NK-92 treated with Interleukin-12 subunit alpha and Interleukin-12 subunit beta, amount 100 ng/mL, for 24 hours (cell line): Measurements from ENCODE around the gene TTC34.
"Not testable (repeated sequence)": the region's sequence is repeated elsewhere in the genome, so short reads cannot be mapped to it uniquely, and the experiment has no call there.

Source experiments
- DNase-seq: peaks from one replicate; lab custom pipeline; 2025; lab: John Stamatoyannopoulos, UW

Gene TTC34

GRCh38 chr1:2811533-2811918 is 10.0 kb upstream of the TTC34 start:
- no peak for DNase-seq

GRCh38 chr1:2810899-2811532 is 9.5 kb upstream of the TTC34 start:
- no peak for DNase-seq

- no peak for DNase-seq
These were observed 8.8 kb upstream of the TTC34 start for GRCh38 chr1:2810281-2810680.

- DNase-seq = no peak
These were observed 8.2 kb upstream of the TTC34 start for GRCh38 chr1:2809656-2810055.

GRCh38 chr1:2808831-2809605 is 7.5 kb upstream of the TTC34 start:
- DNase-seq = no peak

- no peak for DNase-seq
These were observed 6.9 kb upstream of the TTC34 start for GRCh38 chr1:2808386-2808705.

- no peak for DNase-seq
These were observed 6.3 kb upstream of the TTC34 start for GRCh38 chr1:2807678-2808385.

GRCh38 chr1:2807036-2807435 is 5.5 kb upstream of the TTC34 start:
- DNase-seq = no peak

- DNase-seq = no peak
These were observed 5.1 kb upstream of the TTC34 start for GRCh38 chr1:2806591-2806990.

GRCh38 chr1:2805801-2806430 is 4.4 kb upstream of the TTC34 start:
- no peak for DNase-seq

- no peak for DNase-seq
These were observed 3.3 kb upstream of the TTC34 start for GRCh38 chr1:2804628-2805351.

- no peak for DNase-seq
These were observed 2.6 kb upstream of the TTC34 start for GRCh38 chr1:2803931-2804627.

GRCh38 chr1:2803086-2803930 is 1.8 kb upstream of the TTC34 start:
- DNase-seq = no peak

GRCh38 chr1:2802421-2802961 is 998 bp upstream of the TTC34 start:
- no peak for DNase-seq

- no peak for DNase-seq
These were observed 447 bp downstream of the TTC34 start for GRCh38 chr1:2801046-2801445.

- no peak for DNase-seq
These were observed 838 bp downstream of the TTC34 start for GRCh38 chr1:2800664-2801045.

- no peak for DNase-seq
These were observed 1.5 kb downstream of the TTC34 start for GRCh38 chr1:2799811-2800663.

GRCh38 chr1:2798958-2799357 is 2.5 kb downstream of the TTC34 start:
- DNase-seq = not testable (repeated sequence)

GRCh38 chr1:2797741-2798016 is 3.8 kb downstream of the TTC34 start:
- DNase-seq = no peak
